Right lobe of liver (tissue), 6 donors: ENCODE data around the gene HPS5. TPM values are rescaled to one million over a fixed set of nuclear protein-coding genes. Genes with fewer than 3 reads are reported as not detected.

Experiments used
- ATAC-seq, 4 donors: fragments of 200-7000 bp; cut with Tn5 transposase; one replicate each; pipeline ENCODE4 v1.9.1; 2020; ENCODE audit warnings: mild to moderate bottlenecking in 4 of 4, moderate library complexity in 4 of 4
- DNase-seq, 3 donors: peaks; one replicate each; pipeline ENCODE4 v3.0.0-alpha.2; 2020
- H3K27ac ChIP-seq, 3 donors: fragments of 200-600 bp; one replicate each; pipeline ENCODE4 v1.8.0; 2022
- H3K27me3 ChIP-seq, 2 donors: fragments of 200-600 bp; one replicate each; pipeline ENCODE4 v1.8.0; 2022
- H3K36me3 ChIP-seq, 4 donors: fragments of 200-600 bp; sonication (generic) in 1 of 4; one replicate each; pipeline versions ENCODE4 v1.5.1 to v1.8.0; 2017 to 2022; ENCODE audit warnings: control low read depth in 1 of 4
- H3K4me1 ChIP-seq, 4 donors: fragments of 200-600 bp; sonication (generic) in 1 of 4; one replicate each; pipeline versions ENCODE4 v1.5.1 to v1.8.0; 2017 to 2022; ENCODE audit warnings: control low read depth in 1 of 4
- H3K4me3 ChIP-seq, 3 donors: fragments of 200-600 bp; one replicate each; pipeline ENCODE4 v1.8.0; 2022
- H3K9me3 ChIP-seq, 4 donors: fragments of 200-600 bp; sonication (generic) in 1 of 4; one replicate each; pipeline versions ENCODE4 v1.5.1 to v1.8.0; 2017 to 2022; ENCODE audit warnings: control low read depth in 1 of 4
- CTCF ChIP-seq, 4 donors: fragments of 200-600 bp in 3 of 4; fragments of 450-650 bp in 1 of 4; IDR thresholded peaks; one replicate each; pipeline versions ENCODE4 v1.5.1 to v1.8.0; 2016 to 2022; ENCODE audit warnings: antibody characterized with exemption in 4 of 4, mild to moderate bottlenecking in 2 of 4
- POLR2A ChIP-seq: fragments of 450-650 bp; IDR thresholded peaks from one replicate; pipeline ENCODE4 v1.6.1; 2017; ENCODE audit warnings: antibody characterized with exemption, mild to moderate bottlenecking
- WGBS: methylation state at CpG from one replicate; pipeline ENCODE4 v1.1.6; 2018; ENCODE audit warnings: low coverage, low lambda C conversion rate; ENCODE audit not compliant: insufficient coverage; ENCODE audit errors: missing lambda C conversion rate; 5-methylcytosine and 5-hydroxymethylcytosine counted together
- intact Hi-C, 2 donors: fragments of 100-400 bp; cut with DNase I; formaldehyde crosslinking; loops; one replicate each; pipeline versions ENCODE4 v1.11.2 to v1.14.1; 2022
- small RNA-seq, 2 experiments: library from RNA; depleted of rRNA; stranded (forward); fragments of <200 nt; gene quantifications; one replicate each; pipeline ENCODE3, GENCODE V24; 2016
- total RNA-seq, 6 experiments: library from RNA; depleted of rRNA in 2 of 6; stranded (reverse); fragments of >200 nt in 2 of 6; fragmentation: NEBNext Ultra II Directional in 3 of 6; extraction: Animal tissue kit (Norgen Biotek cat#: 25700) in 3 of 6; gene quantifications; one replicate each; pipeline versions ENCODE4 v1.1.0 to v1.2.4, GENCODE V29; 2016 to 2023
- donor health status: DM: no; HTN: yes; CAD: no.
- donor health status: DM: no; HTN: no; CAD: no.
- donor health status: DM: no; HTN: no; CAD: no.
- donor health status: DM: no; HTN: yes; CAD: no.
- donor health status: DM: no; HTN: yes; CAD: no.

HPS5 gene
- total RNA-seq, 6 experiments from 2014 or later: 20.2 to 87.0 (median 41.7) TPM

GRCh38 chr11:18235394-18236334 is 86.3 kb downstream of the HPS5 start:
- intact Hi-C loops: no loop called here
- peak; percentile 1 to 17 (median 8) for ATAC-seq
- WGBS: 22% methylated on average over 8 of the region's 8 CpGs
- Histone ChIP-seq H3K9me3 (no peaks in the 10 kb centered on the region), H3K4me3 (peak overlapping the region; percentile 22 to 74 (median 63)), H3K4me1 (peaks cover 0 to 68% (median 15%) of the 10 kb centered on the region in 4 donors), H3K36me3 (no peaks in the 10 kb centered on the region), H3K27ac (peak overlapping the region; percentile 17 to 75 (median 75)), H3K27me3 (no peaks in the 10 kb centered on the region)
- DNase-seq: no peak
- no peak for TF ChIP-seq CTCF (IDR thresholded peaks at IDR 0.05)

- Histone ChIP-seq H3K9me3 (no peaks in the 10 kb centered on the region), H3K27me3 (no peaks in the 10 kb centered on the region), H3K4me3 (peak overlapping the region in 2 of 3 donors; percentile 63 to 74), H3K27ac (peak overlapping the region in 1 of 3 donors; percentile 75), H3K4me1 (peaks cover 0 to 52% (median 8%) of the 10 kb centered on the region in 4 donors), H3K36me3 (no peaks in the 10 kb centered on the region)
- ATAC-seq (no peak), DNase-seq (no peak)
- WGBS: 75% methylated on average over 4 of the region's 4 CpGs
- TF ChIP-seq POLR2A (no peak), CTCF (IDR thresholded peaks at IDR 0.05) (no peak)
- intact Hi-C loops: no loop called here
Measured at GRCh38 chr11:18233912-18234311, 88.0 kb downstream of the HPS5 start.

- peak; percentile 20 to 78 (median 64) for ATAC-seq
- H3K4me1 ChIP-seq: peaks cover 0 to 33% (median 0%) of the 10 kb centered on the region in 4 donors
- no peaks in the 10 kb centered on the region for H3K27me3 ChIP-seq
- H3K36me3 ChIP-seq: no peaks in the 10 kb centered on the region
- intact Hi-C loops: no loop called here
- H3K27ac ChIP-seq: peak overlapping the region in 1 of 3 donors; percentile 16
- no peak for TF ChIP-seq POLR2A
- no peak for TF ChIP-seq CTCF (IDR thresholded peaks at IDR 0.05)
- H3K4me3 ChIP-seq: no peak overlapping the region
- WGBS: 0% methylated on average over 1 of the region's 2 CpGs
- DNase-seq: peak in 2 of 3 donors; percentile 65 to 68
- no peaks in the 10 kb centered on the region for H3K9me3 ChIP-seq
Measured at GRCh38 chr11:18230859-18231258, 91.1 kb downstream of the HPS5 start.

- DNase-seq (no peak), ATAC-seq (no peak)
- intact Hi-C loops: no loop called here
- peaks cover 0 to 35% (median 3%) of the 10 kb centered on the region in 4 donors for H3K4me1 ChIP-seq
- no peaks in the 10 kb centered on the region for H3K9me3 ChIP-seq
- H3K36me3 ChIP-seq: no peaks in the 10 kb centered on the region
- no peak overlapping the region for H3K4me3 ChIP-seq
- no peaks in the 10 kb centered on the region for H3K27me3 ChIP-seq
- WGBS: 20% methylated on average over 2 of the region's 3 CpGs
- TF ChIP-seq CTCF (IDR thresholded peaks at IDR 0.05) (no peak), POLR2A (no peak)
- H3K27ac ChIP-seq: no peak overlapping the region
Measured at GRCh38 chr11:18229501-18229900, 92.4 kb downstream of the HPS5 start.

Small RNAs within 50 kb of the gene (small RNA-seq; reads per million reads assigned to genes)
- gene RNA5SP333 (0 reads per million in 2 experiments), gene RNA5SP334 (0 reads per million in 2 experiments)

Other genes with a start within 250 kb of the HPS5 start
- 1 to 10 TPM; 4.2 to 6.8 (median 5.6) TPM for gene SAAL1, start 216.1 kb downstream of the HPS5 start, total RNA-seq
- under 1 TPM in 1 of 6 experiments, not detected in 5; 0.16 TPM for gene MRGPRX3, start 189.6 kb downstream of the HPS5 start, total RNA-seq
- not detected for gene MRGPRX4, start 149.3 kb downstream of the HPS5 start, total RNA-seq
- 1,000 to 10,000 TPM in 3 of 6 experiments, 100 to 1,000 TPM in 3; 798 to 1,388 (median 1,016) TPM for gene SAA4, start 85.3 kb downstream of the HPS5 start, total RNA-seq
- gene SAA2, start 73.5 kb downstream of the HPS5 start, total RNA-seq: over 10,000 TPM in 5 of 6 experiments, 1,000 to 10,000 TPM in 1; 3,864 to 26,600 (median 17,359) TPM
- over 10,000 TPM in 5 of 6 experiments, 1,000 to 10,000 TPM in 1; 7,699 to 33,192 (median 12,593) TPM for gene SAA1, start 55.9 kb downstream of the HPS5 start, total RNA-seq
- 10 to 100 TPM; 13.3 to 30.7 (median 19.7) TPM for gene GTF2H1, start 427 bp upstream of the HPS5 start, total RNA-seq
- gene LDHA, start 72.4 kb upstream of the HPS5 start, total RNA-seq: 100 to 1,000 TPM; 227 to 866 (median 656) TPM
- 1 to 10 TPM in 2 of 6 experiments, under 1 TPM in 1, not detected in 3; 0.61 to 1.6 (median 1.5) TPM for gene LDHC, start 90.2 kb upstream of the HPS5 start, total RNA-seq
- not detected for gene LDHAL6A, start 133.7 kb upstream of the HPS5 start, total RNA-seq
- 10 to 100 TPM; 15.8 to 68.0 (median 25.7) TPM for gene TSG101, start 204.8 kb upstream of the HPS5 start, total RNA-seq